Esophagus muscularis mucosa (tissue), 3 donors: ENCODE measurements around the gene L1CAM.

Experiments used
- POLR2A ChIP-seq: fragments of 450-650 bp; IDR thresholded peaks from one replicate; pipeline ENCODE4 v1.6.1; 2017; ENCODE audit warnings: antibody characterized with exemption, moderate library complexity, mild to moderate bottlenecking, low read depth
- TF ChIP-seq, protein P1 (sequence below), 3 experiments: fragments of 200-600 bp in 2 of 3; fragments of 450-650 bp in 1 of 3; sonication (generic) in 2 of 3; IDR thresholded peaks; one replicate each; pipeline ENCODE4 v1.5.1; 2017 to 2019; ENCODE audit warnings: antibody characterized with exemption in 3 of 3, mild to moderate bottlenecking in 2 of 3, moderate library complexity in 1 of 3

DNA sequence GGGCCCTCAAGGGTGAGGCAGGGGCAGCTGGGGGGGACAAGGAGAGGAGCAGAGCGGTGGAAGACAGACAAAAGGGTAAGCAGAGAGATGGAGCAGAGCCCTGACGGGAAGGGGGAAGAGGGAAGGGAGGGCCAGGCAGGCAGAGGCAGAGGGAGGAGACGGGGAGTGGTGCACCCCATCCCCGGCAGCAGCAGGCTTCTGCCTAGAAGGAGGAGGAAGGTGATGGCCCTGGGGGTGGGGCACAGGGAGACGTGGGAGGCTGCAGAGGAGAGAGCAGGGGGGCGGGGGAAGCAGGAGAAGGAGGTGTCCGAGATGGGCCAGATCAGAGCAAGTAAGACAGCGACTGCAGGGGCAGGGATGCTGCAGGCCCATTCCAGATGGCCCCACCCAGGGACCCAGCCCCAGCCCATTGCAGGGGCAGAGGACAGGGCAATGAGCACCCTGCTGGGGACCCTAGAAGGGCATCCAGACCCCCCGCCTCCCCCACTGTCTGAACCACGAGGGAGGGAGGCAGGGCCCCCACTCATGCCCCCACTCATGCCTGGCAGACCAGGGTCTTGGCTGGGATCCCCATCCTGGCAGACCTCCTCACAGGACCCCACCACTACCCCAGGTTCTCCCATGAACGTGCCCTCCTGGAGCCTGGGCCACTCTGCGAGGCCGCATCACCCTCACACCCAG, 2.7 kb downstream of the L1CAM start:
- no peak for TF ChIP-seq POLR2A
- TF ChIP-seq, protein P1, sequence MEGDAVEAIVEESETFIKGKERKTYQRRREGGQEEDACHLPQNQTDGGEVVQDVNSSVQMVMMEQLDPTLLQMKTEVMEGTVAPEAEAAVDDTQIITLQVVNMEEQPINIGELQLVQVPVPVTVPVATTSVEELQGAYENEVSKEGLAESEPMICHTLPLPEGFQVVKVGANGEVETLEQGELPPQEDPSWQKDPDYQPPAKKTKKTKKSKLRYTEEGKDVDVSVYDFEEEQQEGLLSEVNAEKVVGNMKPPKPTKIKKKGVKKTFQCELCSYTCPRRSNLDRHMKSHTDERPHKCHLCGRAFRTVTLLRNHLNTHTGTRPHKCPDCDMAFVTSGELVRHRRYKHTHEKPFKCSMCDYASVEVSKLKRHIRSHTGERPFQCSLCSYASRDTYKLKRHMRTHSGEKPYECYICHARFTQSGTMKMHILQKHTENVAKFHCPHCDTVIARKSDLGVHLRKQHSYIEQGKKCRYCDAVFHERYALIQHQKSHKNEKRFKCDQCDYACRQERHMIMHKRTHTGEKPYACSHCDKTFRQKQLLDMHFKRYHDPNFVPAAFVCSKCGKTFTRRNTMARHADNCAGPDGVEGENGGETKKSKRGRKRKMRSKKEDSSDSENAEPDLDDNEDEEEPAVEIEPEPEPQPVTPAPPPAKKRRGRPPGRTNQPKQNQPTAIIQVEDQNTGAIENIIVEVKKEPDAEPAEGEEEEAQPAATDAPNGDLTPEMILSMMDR (IDR thresholded peaks at IDR 0.05) = no peak
